Sigmoid colon (tissue), 7 donors: ENCODE data around the gene SMIM43. TPM values are rescaled to one million over a fixed set of nuclear protein-coding genes. Genes with fewer than 3 reads are reported as not detected.
A peak's percentile ranks its signal among the peaks of the same experiment; 100 is the strongest.

Experiments used
- DNase-seq: peaks from one replicate; pipeline ENCODE4 v3.0.0-alpha.2; 2019
- H3K27ac ChIP-seq, 4 donors: fragments of 200-600 bp; sonication (generic); one replicate each; pipeline ENCODE4 v1.5.1; 2016 to 2019; ENCODE audit warnings: mild to moderate bottlenecking in 1 of 4
- H3K27me3 ChIP-seq, 3 donors: fragments of 200-600 bp; sonication (generic); one replicate each; pipeline ENCODE4 v1.5.1; 2019; ENCODE audit warnings: mild to moderate bottlenecking in 1 of 3
- H3K36me3 ChIP-seq, 4 donors: fragments of 200-600 bp; sonication (generic); one replicate each; pipeline ENCODE4 v1.5.1; 2016 to 2019
- H3K4me1 ChIP-seq, 4 donors: fragments of 200-600 bp; sonication (generic); one replicate each; pipeline ENCODE4 v1.5.1; 2017 to 2019
- H3K4me3 ChIP-seq, 4 donors: fragments of 200-600 bp; sonication (generic); one replicate each; pipeline ENCODE4 v1.5.1; 2017 to 2019; ENCODE audit warnings: mild to moderate bottlenecking in 2 of 4, moderate library complexity in 1 of 4
- H3K9me3 ChIP-seq, 4 donors: fragments of 200-600 bp in 3 of 4; sonication (generic) in 3 of 4; one replicate each; pipeline versions ENCODE4 v1.5.1 to v1.6.1; 2013 to 2019
- CTCF ChIP-seq, 4 experiments: fragments of 450-650 bp in 3 of 4; fragments of 200-600 bp in 1 of 4; IDR thresholded peaks; one replicate each; pipeline ENCODE4 v1.5.1; 2016 to 2019; ENCODE audit warnings: antibody characterized with exemption in 4 of 4, mild to moderate bottlenecking in 3 of 4, moderate library complexity in 2 of 4
- EP300 ChIP-seq, 4 donors: sonication (generic); formaldehyde crosslinking; IDR thresholded peaks; one replicate each; pipeline ENCODE4 v1.6.1; 2017; ENCODE audit warnings: antibody characterized with exemption in 4 of 4
- POLR2A ChIP-seq, 2 donors: fragments of 450-650 bp; IDR thresholded peaks; one replicate each; pipeline ENCODE4 v1.6.1; 2016; ENCODE audit warnings: antibody characterized with exemption in 2 of 2, mild to moderate bottlenecking in 2 of 2, moderate library complexity in 2 of 2
- POLR2AphosphoS5 ChIP-seq, 4 donors: sonication (generic); formaldehyde crosslinking; IDR thresholded peaks; one replicate each; pipeline ENCODE4 v1.6.1; 2017; ENCODE audit warnings: antibody characterized with exemption in 4 of 4
- WGBS, 2 donors: extraction: QIAGEN DNeasy Blood & Tissue Kit; methylation state at CpG; one replicate each; pipeline ENCODE4 v1.1.7; 2013; 5-methylcytosine and 5-hydroxymethylcytosine counted together
- intact Hi-C: fragments of 100-400 bp; cut with DNase I; formaldehyde crosslinking; loops from one replicate; pipeline ENCODE4 v1.15.1; 2023
- polyA plus RNA-seq, 3 donors: library from polyadenylated mRNA; stranded (reverse); fragments of 200-250 nt; gene quantifications; one replicate each; pipeline ENCODE4 v1.2.3, GENCODE V29; 2013
- total RNA-seq, 4 donors: library from RNA; depleted of rRNA; stranded (reverse); fragments of >200 nt; gene quantifications; one replicate each; pipeline ENCODE4 v1.1.0, GENCODE V29; 2016
- donor health status: healthy with polysubstance abuse.
- donor health status: Bipolar disorder and iron deficiency.
- donor health status: healthy.

SMIM43 gene
- total and polyA plus RNA-seq, 7 donors: 0.44 to 1.1 (median 0.60) TPM; not detected in 3

- no peaks in the 10 kb centered on the region for H3K9me3 ChIP-seq
- 86 to 98% methylated on average over 1 of the region's 1 CpG for WGBS, 2 donors
- TF ChIP-seq POLR2A (IDR thresholded peaks at IDR 0.05) (no peak), CTCF (IDR thresholded peaks at IDR 0.05) (no peak), POLR2AphosphoS5 (IDR thresholded peaks at IDR 0.05) (no peak), EP300 (IDR thresholded peaks at IDR 0.05) (no peak)
- no peaks in the 10 kb centered on the region for H3K4me1 ChIP-seq
- intact Hi-C loops: no loop called here
- no peak overlapping the region for H3K27ac ChIP-seq
- H3K4me3 ChIP-seq: no peak overlapping the region
- peaks cover 0 to 3% (median 0%) of the 10 kb centered on the region in 3 donors for H3K27me3 ChIP-seq
- H3K36me3 ChIP-seq: no peaks in the 10 kb centered on the region
- DNase-seq: no peak
Measured at GRCh38 chr4:121771869-121772268, 6.9 kb upstream of the SMIM43 start.

GRCh38 chr4:121769341-121769740, 4.4 kb upstream of the SMIM43 start:
- intact Hi-C loops: no loop called here
- WGBS, 2 donors: 90 to 94% methylated on average over 2 of the region's 2 CpGs

GRCh38 chr4:121767166-121767565, 2.2 kb upstream of the SMIM43 start:
- intact Hi-C loops: no loop called here

More at GRCh38 chr4:121769341-121769740, 4.4 kb upstream of the SMIM43 start:
- Histone ChIP-seq H3K27ac (no peak overlapping the region), H3K4me1 (peaks cover 0 to 9% (median 7%) of the 10 kb centered on the region in 4 donors), H3K4me3 (no peak overlapping the region), H3K36me3 (no peaks in the 10 kb centered on the region), H3K27me3 (peaks cover 7 to 20% (median 11%) of the 10 kb centered on the region in 3 donors), H3K9me3 (no peaks in the 10 kb centered on the region)
- TF ChIP-seq POLR2A (IDR thresholded peaks at IDR 0.05) (no peak), POLR2AphosphoS5 (IDR thresholded peaks at IDR 0.05) (no peak), CTCF (IDR thresholded peaks at IDR 0.05) (no peak), EP300 (IDR thresholded peaks at IDR 0.05) (no peak)
- DNase-seq: no peak

GRCh38 chr4:121765971-121766538, 1.1 kb upstream of the SMIM43 start:
- H3K27ac ChIP-seq: no peak overlapping the region
- H3K36me3 ChIP-seq: no peaks in the 10 kb centered on the region
- H3K9me3 ChIP-seq: no peaks in the 10 kb centered on the region
- peaks cover 8 to 34% (median 17%) of the 10 kb centered on the region in 3 donors for H3K27me3 ChIP-seq
- TF ChIP-seq CTCF (IDR thresholded peaks at IDR 0.05): no peak
- TF ChIP-seq POLR2AphosphoS5 (IDR thresholded peaks at IDR 0.05): no peak
- TF ChIP-seq POLR2A (IDR thresholded peaks at IDR 0.05): no peak
- no peak for TF ChIP-seq EP300 (IDR thresholded peaks at IDR 0.05)
- DNase-seq: no peak
- 68 to 80% methylated on average over 9 of the region's 9 CpGs for WGBS, 2 donors
- H3K4me3 ChIP-seq: no peak overlapping the region
- peaks cover 0 to 10% (median 7%) of the 10 kb centered on the region in 4 donors for H3K4me1 ChIP-seq
- intact Hi-C loops: no loop called here

More at GRCh38 chr4:121767166-121767565, 2.2 kb upstream of the SMIM43 start:
- H3K9me3 ChIP-seq: no peaks in the 10 kb centered on the region
- DNase-seq: no peak
- H3K4me1 ChIP-seq: peaks cover 0 to 10% (median 7%) of the 10 kb centered on the region in 4 donors
- H3K27me3 ChIP-seq: peaks cover 8 to 34% (median 17%) of the 10 kb centered on the region in 3 donors
- H3K4me3 ChIP-seq: no peak overlapping the region
- TF ChIP-seq POLR2AphosphoS5 (IDR thresholded peaks at IDR 0.05) (no peak), CTCF (IDR thresholded peaks at IDR 0.05) (no peak), POLR2A (IDR thresholded peaks at IDR 0.05) (no peak)
- 81 to 92% methylated on average over 4 of the region's 4 CpGs for WGBS, 2 donors
- no peaks in the 10 kb centered on the region for H3K36me3 ChIP-seq
- H3K27ac ChIP-seq: no peak overlapping the region

- Histone ChIP-seq H3K36me3 (no peaks in the 10 kb centered on the region), H3K4me1 (peaks cover 0 to 10% (median 7%) of the 10 kb centered on the region in 4 donors), H3K9me3 (no peaks in the 10 kb centered on the region), H3K27me3 (peaks cover 8 to 34% (median 17%) of the 10 kb centered on the region in 3 donors), H3K27ac (no peak overlapping the region), H3K4me3 (peak overlapping the region; percentile 18 to 45 (median 36))
- TF ChIP-seq CTCF (IDR thresholded peaks at IDR 0.05) (no peak), EP300 (IDR thresholded peaks at IDR 0.05) (no peak), POLR2A (IDR thresholded peaks at IDR 0.05) (no peak), POLR2AphosphoS5 (IDR thresholded peaks at IDR 0.05) (no peak)
- WGBS, 2 donors: 20 to 23% methylated on average over 16 of the region's 16 CpGs
- no peak for DNase-seq
- intact Hi-C loops: no loop called here
Measured at GRCh38 chr4:121765368-121765705, 373 bp upstream of the SMIM43 start.
